ENCODE measurements around the gene EHMT1.

GRCh38 chr9:137800196-137801022 lies 181.6 kb downstream of the EHMT1 start:
- TF ChIP-seq CTCF (conservative IDR thresholded peaks at IDR 0.05; ENCODE audit: low read length), result no peak
- no peak for TF ChIP-seq EZH2phosphoT487 (IDR thresholded peaks at IDR 0.05; ENCODE audit: borderline replicate concordance)

Data from Loucy (cell line).